Activated CD4-positive, alpha-beta T cell treated with anti-CD3 and anti-CD28 coated beads for 1 hour (primary cell): ENCODE results near the gene MFRP.

Experiments used
- DNase-seq: peaks from one replicate; pipeline ENCODE4 v3.0.0-alpha.2; 2020

The MFRP gene

GRCh38 chr11:119356349-119357031, 10.0 kb upstream of the MFRP start:
- DNase-seq = peak; percentile 48

- DNase-seq = no peak
These were observed 8.8 kb upstream of the MFRP start for GRCh38 chr11:119355091-119355843.

- no peak for DNase-seq
These were observed 6.4 kb upstream of the MFRP start for GRCh38 chr11:119352857-119353260.

- DNase-seq = no peak
These were observed 4.7 kb upstream of the MFRP start for GRCh38 chr11:119351232-119351631.

- no peak for DNase-seq
These were observed 3.8 kb upstream of the MFRP start for GRCh38 chr11:119350302-119350701.

GRCh38 chr11:119347940-119348605, 1.6 kb upstream of the MFRP start:
- no peak for DNase-seq

- no peak for DNase-seq
These were observed 737 bp upstream of the MFRP start for GRCh38 chr11:119347242-119347641.

- no peak for DNase-seq
These were observed 820 bp downstream of the MFRP start for GRCh38 chr11:119345685-119346084.

GRCh38 chr11:119344291-119345010, 2.1 kb downstream of the MFRP start:
- DNase-seq = no peak

GRCh38 chr11:119343726-119344125, 2.8 kb downstream of the MFRP start:
- no peak for DNase-seq

- DNase-seq = no peak
These were observed 4.0 kb downstream of the MFRP start for GRCh38 chr11:119342362-119343130.

- no peak for DNase-seq
These were observed 4.5 kb downstream of the MFRP start for GRCh38 chr11:119342023-119342300.

GRCh38 chr11:119341222-119342022, 5.1 kb downstream of the MFRP start:
- DNase-seq = no peak

- DNase-seq = no peak
These were observed 5.9 kb downstream of the MFRP start, which contains the start of gene C1QTNF5 for GRCh38 chr11:119340335-119341221. TSS of gene C1QTNF5 (minus strand) at chr11:119340883. CDS start at chr11:119340397, 486 bp downstream.

- DNase-seq = no peak
These were observed 6.7 kb downstream of the MFRP start for GRCh38 chr11:119339589-119340334.

- DNase-seq = no peak
These were observed 7.4 kb downstream of the MFRP start for GRCh38 chr11:119338965-119339588.

GRCh38 chr11:119338318-119338890, 8.1 kb downstream of the MFRP start:
- peak; percentile 48 for DNase-seq

GRCh38 chr11:119337581-119338317, 8.8 kb downstream of the MFRP start:
- DNase-seq = no peak
